HepG2 (cell line): Measurements from ENCODE around the gene GTF2H4. TPM values are rescaled to one million over a fixed set of nuclear protein-coding genes. Genes with fewer than 3 reads are reported as not detected.

Experiments
- BRD4 ChIP-seq: sonication (generic); formaldehyde crosslinking; IDR thresholded peaks from 2 replicates; pipeline ENCODE4 v1.4.0; 2020; ENCODE audit warnings: missing genetic modification reagents
- ERF ChIP-seq: IDR thresholded peaks from 2 replicates; pipeline ENCODE4 v1.6.1; 2018; ENCODE audit warnings: missing biosample characterization, missing genetic modification reagents
- GATAD1 ChIP-seq: IDR thresholded peaks from 2 replicates; pipeline ENCODE4 v1.6.1; 2016; ENCODE audit warnings: missing genetic modification reagents, missing compliant biosample characterization
- HMGXB3 ChIP-seq: sonication (generic); formaldehyde crosslinking; IDR thresholded peaks from 2 replicates; pipeline ENCODE4 v1.4.0; 2020; ENCODE audit warnings: missing genetic modification reagents, borderline replicate concordance
- LCORL ChIP-seq, 2 experiments: fragments of 450-650 bp in 1 of 2; sonication (generic) in 1 of 2; formaldehyde crosslinking in 1 of 2; IDR thresholded peaks; 2 replicates each; pipeline versions ENCODE4 v1.5.0 to v1.6.1; 2017 to 2020; ENCODE audit warnings: antibody characterized with exemption in 1 of 2, missing genetic modification reagents in 1 of 2
- MXI1 ChIP-seq: IDR thresholded peaks from 3 replicates; pipeline ENCODE4 v1.6.1; 2012; ENCODE audit warnings: low read depth, low read length, inconsistent platforms, borderline replicate concordance
- NFE2 ChIP-seq: sonication (generic); formaldehyde crosslinking; IDR thresholded peaks from 2 replicates; pipeline ENCODE4 v1.4.0; 2020; ENCODE audit warnings: missing genetic modification reagents
- NFIB ChIP-seq: sonication (generic); formaldehyde crosslinking; IDR thresholded peaks from 2 replicates; pipeline ENCODE4 v1.9.0; 2021; ENCODE audit warnings: missing genetic modification reagents, mild to moderate bottlenecking, borderline replicate concordance
- PAF1 ChIP-seq: IDR thresholded peaks from 2 replicates; pipeline ENCODE4 v1.6.1; 2016; ENCODE audit warnings: missing genetic modification reagents, missing compliant biosample characterization
- TBP ChIP-seq: sonication (generic); formaldehyde crosslinking; IDR thresholded peaks from 2 replicates; pipeline ENCODE4 v1.5.0; 2020; ENCODE audit warnings: missing genetic modification reagents
- TCF7 ChIP-seq: sonication (generic); IDR thresholded peaks from 2 replicates; pipeline ENCODE4 v1.6.1; 2016; ENCODE audit warnings: antibody characterized with exemption, low read depth
- ZNF260 ChIP-seq: sonication (generic); formaldehyde crosslinking; IDR thresholded peaks from 2 replicates; pipeline ENCODE4 v1.4.0; 2020; ENCODE audit warnings: missing genetic modification reagents, low read depth, mild to moderate bottlenecking, borderline replicate concordance
- ZNF431 ChIP-seq: sonication (generic); formaldehyde crosslinking; IDR thresholded peaks from 2 replicates; pipeline ENCODE4 v1.9.0; 2022; ENCODE audit warnings: missing genetic modification reagents, low read depth, mild to moderate bottlenecking, borderline replicate concordance
- ZNF468 ChIP-seq: sonication (generic); formaldehyde crosslinking; IDR thresholded peaks from 2 replicates; pipeline ENCODE4 v1.8.0; 2022; ENCODE audit warnings: mild to moderate bottlenecking, moderate library complexity, missing genetic modification reagents
- ZNF577 ChIP-seq: sonication (generic); formaldehyde crosslinking; IDR thresholded peaks from 2 replicates; pipeline ENCODE4 v1.4.0; 2020; ENCODE audit warnings: mild to moderate bottlenecking, low read depth, missing genetic modification reagents, borderline replicate concordance
- ZNF672 ChIP-seq: sonication (generic); formaldehyde crosslinking; IDR thresholded peaks from 2 replicates; pipeline ENCODE4 v1.8.1; 2022; ENCODE audit warnings: missing genetic modification reagents
- ZNF777 ChIP-seq: sonication (generic); formaldehyde crosslinking; IDR thresholded peaks from 2 replicates; pipeline ENCODE4 v1.4.0; 2020; ENCODE audit warnings: missing genetic modification reagents
- ZSCAN21 ChIP-seq: sonication (generic); formaldehyde crosslinking; IDR thresholded peaks from 2 replicates; pipeline ENCODE4 v1.8.0; 2022; ENCODE audit warnings: mild to moderate bottlenecking, missing genetic modification reagents, moderate library complexity, borderline replicate concordance
- ZSCAN31 ChIP-seq: sonication (generic); formaldehyde crosslinking; IDR thresholded peaks from 2 replicates; pipeline ENCODE4 v1.5.0; 2020; ENCODE audit warnings: low read depth, mild to moderate bottlenecking, missing genetic modification reagents
- polyA plus RNA-seq, 8 experiments: library from polyadenylated mRNA; depleted of rRNA in 3 of 8; stranded (reverse) in 7 of 8; unstranded in 1 of 8; fragments of >200 nt; fragmentation: Illumina TruSeq in 4 of 8; extraction: Trizol in 4 of 8; gene quantifications; 2 replicates each; pipeline versions ENCODE4 v1.2.1 to v1.2.3, GENCODE V29; 2011 to 2016; ENCODE audit warnings: low read depth in 4 of 8, missing spikeins in 1 of 8, mixed read lengths in 1 of 8; ENCODE audit not compliant: insufficient read depth in 1 of 8
- total RNA-seq, 5 experiments: library from RNA; depleted of rRNA; stranded (reverse); fragments of >200 nt; fragmentation: Illumina TruSeq; extraction: Trizol; gene quantifications; 2 replicates each; pipeline ENCODE4 v1.2.3, GENCODE V29; 2016; ENCODE audit warnings: low read depth in 1 of 5
- TF ChIP-seq, protein P1 (sequence below): sonication (generic); formaldehyde crosslinking; IDR thresholded peaks from 2 replicates; pipeline ENCODE4 v1.4.0; 2020; ENCODE audit warnings: mild to moderate bottlenecking, missing genetic modification reagents
- TF ChIP-seq, protein P2 (sequence below): fragments of 450-650 bp; IDR thresholded peaks from 2 replicates; pipeline ENCODE4 v1.6.1; 2017
- TF ChIP-seq, protein P3 (sequence below): sonication (generic); formaldehyde crosslinking; conservative IDR thresholded peaks from 2 replicates; pipeline ENCODE4 v1.4.0; 2020; ENCODE audit warnings: missing genetic modification reagents

The GTF2H4 gene
- total and polyA plus RNA-seq, 2 of the 13 experiments (the other 11 are each of a cell fraction or from before 2014, with no cell fraction given): 15.9 to 49.3 TPM

- TF ChIP-seq NFIB (CRISPR knock-in tag) (peak; percentile 28; the same call in 1 of the 2 replicates), ZNF777 (no peak; the same call in 1 of the 2 replicates), ZSCAN21 (CRISPR knock-in tag) (no peak; the same call in none of the 2 replicates), TBP (CRISPR knock-in tag) (peak; percentile 87; the same call in 1 of the 2 replicates), PAF1 (CRISPR knock-in tag) (no peak), ZSCAN31 (CRISPR knock-in tag) (peak; percentile 53), ZNF431 (no peak), LCORL (IDR thresholded peaks at IDR 0.05) (no peak), LCORL (CRISPR knock-in tag; IDR thresholded peaks at IDR 0.05) (peak; percentile 84), ERF (CRISPR knock-in tag) (peak; percentile 77), NFE2 (CRISPR knock-in tag) (no peak), ZNF672 (no peak), ZNF468 (0 out of 2 replicates have a peak, but pooled peaks have one; percentile 29), GATAD1 (peak; percentile 98), TCF7 (peak; percentile 38; the same call in 1 of the 2 replicates), HMGXB3 (peak; percentile 76), MXI1 (peak; percentile 84; the same call in 1 of the 3 replicates), ZNF260 (CRISPR knock-in tag) (no peak), ZNF577 (CRISPR knock-in tag) (no peak), BRD4 (peak; percentile 80)
- TF ChIP-seq, protein P1, sequence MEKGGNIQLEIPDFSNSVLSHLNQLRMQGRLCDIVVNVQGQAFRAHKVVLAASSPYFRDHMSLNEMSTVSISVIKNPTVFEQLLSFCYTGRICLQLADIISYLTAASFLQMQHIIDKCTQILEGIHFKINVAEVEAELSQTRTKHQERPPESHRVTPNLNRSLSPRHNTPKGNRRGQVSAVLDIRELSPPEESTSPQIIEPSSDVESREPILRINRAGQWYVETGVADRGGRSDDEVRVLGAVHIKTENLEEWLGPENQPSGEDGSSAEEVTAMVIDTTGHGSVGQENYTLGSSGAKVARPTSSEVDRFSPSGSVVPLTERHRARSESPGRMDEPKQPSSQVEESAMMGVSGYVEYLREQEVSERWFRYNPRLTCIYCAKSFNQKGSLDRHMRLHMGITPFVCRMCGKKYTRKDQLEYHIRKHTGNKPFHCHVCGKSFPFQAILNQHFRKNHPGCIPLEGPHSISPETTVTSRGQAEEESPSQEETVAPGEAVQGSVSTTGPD (CRISPR knock-in tag): no peak
- TF ChIP-seq, protein P2, sequence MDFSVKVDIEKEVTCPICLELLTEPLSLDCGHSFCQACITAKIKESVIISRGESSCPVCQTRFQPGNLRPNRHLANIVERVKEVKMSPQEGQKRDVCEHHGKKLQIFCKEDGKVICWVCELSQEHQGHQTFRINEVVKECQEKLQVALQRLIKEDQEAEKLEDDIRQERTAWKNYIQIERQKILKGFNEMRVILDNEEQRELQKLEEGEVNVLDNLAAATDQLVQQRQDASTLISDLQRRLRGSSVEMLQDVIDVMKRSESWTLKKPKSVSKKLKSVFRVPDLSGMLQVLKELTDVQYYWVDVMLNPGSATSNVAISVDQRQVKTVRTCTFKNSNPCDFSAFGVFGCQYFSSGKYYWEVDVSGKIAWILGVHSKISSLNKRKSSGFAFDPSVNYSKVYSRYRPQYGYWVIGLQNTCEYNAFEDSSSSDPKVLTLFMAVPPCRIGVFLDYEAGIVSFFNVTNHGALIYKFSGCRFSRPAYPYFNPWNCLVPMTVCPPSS: no peak
- TF ChIP-seq, protein P3, sequence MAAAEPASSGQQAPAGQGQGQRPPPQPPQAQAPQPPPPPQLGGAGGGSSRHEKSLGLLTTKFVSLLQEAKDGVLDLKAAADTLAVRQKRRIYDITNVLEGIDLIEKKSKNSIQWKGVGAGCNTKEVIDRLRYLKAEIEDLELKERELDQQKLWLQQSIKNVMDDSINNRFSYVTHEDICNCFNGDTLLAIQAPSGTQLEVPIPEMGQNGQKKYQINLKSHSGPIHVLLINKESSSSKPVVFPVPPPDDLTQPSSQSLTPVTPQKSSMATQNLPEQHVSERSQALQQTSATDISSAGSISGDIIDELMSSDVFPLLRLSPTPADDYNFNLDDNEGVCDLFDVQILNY (CRISPR knock-in tag): 0 out of 2 replicates have a peak, but pooled peaks have one; percentile 60
Measured at GRCh38 chr6:30907758-30908591, at the start of gene GTF2H4 (continued).
